NCI-H1105 (cell line): ENCODE data around the gene RHBDF2.

Experiments
- DNase-seq: peaks from one replicate; lab custom pipeline; 2025; lab: John Stamatoyannopoulos, UW

RHBDF2 gene

GRCh38 chr17:76438906-76439305 lies 62.3 kb downstream of the RHBDF2 start:
- DNase-seq = no peak

DNA sequence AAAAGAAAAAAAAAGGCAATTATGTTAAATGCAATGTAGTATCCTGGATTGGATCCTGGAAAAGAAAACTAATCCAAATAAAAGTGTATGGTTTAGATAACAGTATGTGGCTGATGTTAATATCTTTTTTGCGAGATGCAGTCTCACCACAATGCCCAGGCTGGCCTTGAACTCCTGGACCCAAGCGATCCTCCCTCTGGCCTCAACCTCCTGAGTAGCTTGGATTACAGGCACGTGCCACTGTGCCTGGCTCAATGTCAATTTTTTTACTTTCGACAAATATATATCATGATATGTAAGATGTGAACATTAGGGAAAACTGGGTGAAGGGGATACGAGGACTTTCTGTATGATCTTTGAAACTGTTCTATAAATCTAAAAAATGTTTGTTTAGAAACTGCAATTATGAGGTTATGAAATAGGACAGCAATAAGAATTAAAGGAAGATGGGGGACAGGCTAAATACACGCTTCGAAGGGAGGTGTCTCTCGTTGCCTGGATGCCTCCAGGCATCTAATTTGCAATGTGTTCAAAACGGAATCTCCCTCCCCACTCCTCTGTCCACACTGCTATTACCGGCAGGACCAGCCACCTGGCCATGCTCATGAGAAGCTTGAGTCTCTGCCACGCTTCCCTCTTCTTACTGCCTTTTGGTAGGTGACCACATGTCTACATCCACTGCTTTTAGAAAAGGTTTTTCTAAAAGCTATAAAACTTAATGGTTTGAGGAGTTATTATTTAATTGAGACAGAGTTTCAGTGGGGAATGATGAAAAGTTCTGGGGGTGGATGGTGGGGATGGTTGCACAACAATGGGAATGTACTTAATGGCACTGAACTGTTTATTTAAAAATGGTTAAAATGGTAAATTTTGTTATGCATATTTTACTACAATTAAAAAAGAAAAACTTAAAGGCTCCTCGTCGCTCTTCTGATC lies 63.5 kb downstream of the RHBDF2 start:
- DNase-seq = no peak

- DNase-seq = no peak
These were observed 65.5 kb downstream of the RHBDF2 start for GRCh38 chr17:76435751-76436150.

- no peak for DNase-seq
These were observed 66.4 kb downstream of the RHBDF2 start for GRCh38 chr17:76434870-76435269.

- no peak for DNase-seq
These were observed 67.5 kb downstream of the RHBDF2 start for GRCh38 chr17:76433693-76434092.

- no peak for DNase-seq
These were observed 68.4 kb downstream of the RHBDF2 start for GRCh38 chr17:76432712-76433336.

GRCh38 chr17:76432004-76432403 lies 69.2 kb downstream of the RHBDF2 start:
- no peak for DNase-seq

- DNase-seq = no peak
These were observed 69.7 kb downstream of the RHBDF2 start for GRCh38 chr17:76431509-76431908.

DNA sequence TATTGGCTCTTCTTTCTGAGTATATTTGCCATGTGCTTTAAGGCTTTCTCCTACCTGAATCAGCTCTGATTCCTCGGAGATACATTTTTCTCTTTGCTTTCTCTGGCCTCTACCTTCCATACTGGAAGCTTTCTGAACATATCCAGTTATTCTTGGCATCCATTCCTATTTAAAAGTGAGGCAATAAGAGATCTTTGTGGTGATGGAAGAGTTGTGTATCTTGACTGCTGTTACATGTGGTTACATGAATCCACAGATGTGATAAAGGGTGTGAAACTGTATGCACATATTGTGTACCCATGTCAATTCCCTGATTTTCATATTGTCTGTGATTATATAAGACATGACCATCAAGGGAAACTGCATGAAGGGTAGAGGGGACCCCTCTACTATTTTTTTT lies 72.7 kb downstream of the RHBDF2 start:
- no peak for DNase-seq

GRCh38 chr17:76427501-76428231 lies 73.6 kb downstream of the RHBDF2 start:
- DNase-seq = no peak

DNA sequence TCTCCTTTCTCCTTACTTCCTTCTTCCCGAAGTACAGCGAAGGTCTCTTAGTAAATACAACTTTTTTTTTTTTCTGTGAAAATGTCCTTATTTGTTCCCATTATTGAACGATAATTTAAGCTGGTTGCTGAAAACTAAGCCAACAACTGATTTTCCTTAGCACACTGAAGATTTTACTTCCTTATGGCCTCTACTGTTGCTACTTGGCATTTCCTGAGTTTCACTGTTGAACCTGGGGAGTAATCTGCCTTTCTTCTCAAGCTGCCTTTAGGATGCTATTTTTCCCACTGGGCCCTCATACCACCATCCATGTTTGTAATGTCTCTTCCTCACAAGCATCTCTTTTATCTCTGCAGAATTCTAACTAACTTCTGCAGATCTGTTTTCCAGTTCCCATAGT lies 74.4 kb downstream of the RHBDF2 start:
- no peak for DNase-seq

DNA sequence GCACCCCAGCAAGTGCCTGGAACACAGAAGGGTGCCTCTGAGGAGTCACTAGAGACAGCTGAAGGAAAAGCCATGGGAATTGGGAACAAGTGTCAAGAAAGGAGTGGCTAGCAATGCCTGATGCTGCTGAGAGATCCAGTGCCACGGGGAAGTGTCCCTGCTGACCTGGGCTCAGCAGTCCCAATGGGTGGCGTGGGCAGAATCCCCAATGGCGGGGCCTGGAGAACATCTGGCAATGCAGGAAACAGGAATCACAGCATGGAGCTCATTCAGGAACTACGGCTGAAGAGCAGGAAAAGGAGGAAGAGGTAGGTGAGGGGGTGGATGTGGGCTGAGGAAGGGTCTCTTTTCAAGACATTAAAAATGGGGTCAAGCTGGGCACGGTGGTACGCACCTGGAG lies 78.4 kb downstream of the RHBDF2 start:
- no peak for DNase-seq

DNA sequence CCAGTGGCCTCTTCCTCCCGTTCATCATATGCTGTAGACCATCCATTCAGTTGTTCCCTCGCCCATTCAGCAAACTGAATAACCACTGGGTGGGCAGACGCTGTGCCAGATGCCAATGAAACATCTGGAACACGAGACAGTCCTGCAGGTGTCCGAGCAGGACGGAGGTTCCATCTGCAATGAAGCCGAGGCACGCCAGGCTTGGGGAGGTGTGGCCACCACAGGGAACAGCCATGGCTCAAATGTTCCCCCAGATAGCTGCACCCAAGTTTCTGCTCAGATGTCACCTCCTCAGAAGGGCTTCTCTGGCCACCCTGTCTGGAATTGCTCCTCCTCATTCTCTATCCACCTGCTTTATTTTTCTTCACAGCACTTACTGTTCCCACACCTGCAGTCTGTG lies 78.8 kb downstream of the RHBDF2 start:
- DNase-seq = no peak

- DNase-seq = no peak
These were observed 80.2 kb downstream of the RHBDF2 start for GRCh38 chr17:76421044-76421407.
